ENCODE results near the gene WDR86.

DNA sequence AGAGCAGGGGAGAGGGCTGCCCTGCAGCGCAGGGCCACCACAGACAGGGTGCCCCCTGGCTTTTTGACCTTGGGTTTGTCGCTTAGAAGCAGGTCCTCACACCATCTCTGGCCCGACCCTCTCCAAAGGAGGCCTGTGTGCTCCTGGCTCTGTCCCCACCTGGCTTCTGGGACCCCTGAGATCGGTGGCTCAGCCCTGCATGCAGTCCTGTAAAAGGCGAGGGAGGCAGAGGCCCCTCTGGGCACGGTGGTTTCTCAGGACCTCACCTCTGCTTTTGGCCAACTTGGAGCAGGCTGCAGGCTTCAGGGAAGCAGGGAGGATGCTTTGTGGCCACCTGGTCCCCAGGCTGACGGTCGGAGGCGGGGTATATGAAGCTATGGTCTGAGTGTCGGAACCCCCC, 21.4 kb downstream of the WDR86 start:
- no peak for TF ChIP-seq POLR2A (IDR thresholded peaks at IDR 0.05; ENCODE audit: borderline replicate concordance, extremely low read depth, insufficient read depth, insufficient read length)
- no peak for TF ChIP-seq POLR2AphosphoS5 (IDR thresholded peaks at IDR 0.05; ENCODE audit: low read depth, low read length)
- TF ChIP-seq, protein P1, sequence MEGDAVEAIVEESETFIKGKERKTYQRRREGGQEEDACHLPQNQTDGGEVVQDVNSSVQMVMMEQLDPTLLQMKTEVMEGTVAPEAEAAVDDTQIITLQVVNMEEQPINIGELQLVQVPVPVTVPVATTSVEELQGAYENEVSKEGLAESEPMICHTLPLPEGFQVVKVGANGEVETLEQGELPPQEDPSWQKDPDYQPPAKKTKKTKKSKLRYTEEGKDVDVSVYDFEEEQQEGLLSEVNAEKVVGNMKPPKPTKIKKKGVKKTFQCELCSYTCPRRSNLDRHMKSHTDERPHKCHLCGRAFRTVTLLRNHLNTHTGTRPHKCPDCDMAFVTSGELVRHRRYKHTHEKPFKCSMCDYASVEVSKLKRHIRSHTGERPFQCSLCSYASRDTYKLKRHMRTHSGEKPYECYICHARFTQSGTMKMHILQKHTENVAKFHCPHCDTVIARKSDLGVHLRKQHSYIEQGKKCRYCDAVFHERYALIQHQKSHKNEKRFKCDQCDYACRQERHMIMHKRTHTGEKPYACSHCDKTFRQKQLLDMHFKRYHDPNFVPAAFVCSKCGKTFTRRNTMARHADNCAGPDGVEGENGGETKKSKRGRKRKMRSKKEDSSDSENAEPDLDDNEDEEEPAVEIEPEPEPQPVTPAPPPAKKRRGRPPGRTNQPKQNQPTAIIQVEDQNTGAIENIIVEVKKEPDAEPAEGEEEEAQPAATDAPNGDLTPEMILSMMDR (IDR thresholded peaks at IDR 0.05 in 2 of 3, conservative IDR thresholded peaks at IDR 0.05 in 1 of 3; ENCODE audit: borderline replicate concordance in 1 of 3, insufficient read depth in 1 of 3, low read depth in 2 of 3, low read length in 2 of 3) = no peak
- no peak for TF ChIP-seq CBX3 (IDR thresholded peaks at IDR 0.05; ENCODE audit: low read depth)
- no peak for TF ChIP-seq CEBPB (IDR thresholded peaks at IDR 0.05; ENCODE audit: low read depth)
- no peak for TF ChIP-seq SIN3A (IDR thresholded peaks at IDR 0.05; ENCODE audit: low read depth)
- no peak for TF ChIP-seq EGR1 (IDR thresholded peaks at IDR 0.05; ENCODE audit: low read depth)
- no peak for TF ChIP-seq ZFX (IDR thresholded peaks at IDR 0.05)
- no peak for TF ChIP-seq EZH2phosphoT487 (IDR thresholded peaks at IDR 0.05; ENCODE audit: borderline replicate concordance)
- no peak for TF ChIP-seq RAD21 (IDR thresholded peaks at IDR 0.05; ENCODE audit: low read depth)
- no peak for TF ChIP-seq EZH2 (IDR thresholded peaks at IDR 0.05)
- TF ChIP-seq, protein P2, sequence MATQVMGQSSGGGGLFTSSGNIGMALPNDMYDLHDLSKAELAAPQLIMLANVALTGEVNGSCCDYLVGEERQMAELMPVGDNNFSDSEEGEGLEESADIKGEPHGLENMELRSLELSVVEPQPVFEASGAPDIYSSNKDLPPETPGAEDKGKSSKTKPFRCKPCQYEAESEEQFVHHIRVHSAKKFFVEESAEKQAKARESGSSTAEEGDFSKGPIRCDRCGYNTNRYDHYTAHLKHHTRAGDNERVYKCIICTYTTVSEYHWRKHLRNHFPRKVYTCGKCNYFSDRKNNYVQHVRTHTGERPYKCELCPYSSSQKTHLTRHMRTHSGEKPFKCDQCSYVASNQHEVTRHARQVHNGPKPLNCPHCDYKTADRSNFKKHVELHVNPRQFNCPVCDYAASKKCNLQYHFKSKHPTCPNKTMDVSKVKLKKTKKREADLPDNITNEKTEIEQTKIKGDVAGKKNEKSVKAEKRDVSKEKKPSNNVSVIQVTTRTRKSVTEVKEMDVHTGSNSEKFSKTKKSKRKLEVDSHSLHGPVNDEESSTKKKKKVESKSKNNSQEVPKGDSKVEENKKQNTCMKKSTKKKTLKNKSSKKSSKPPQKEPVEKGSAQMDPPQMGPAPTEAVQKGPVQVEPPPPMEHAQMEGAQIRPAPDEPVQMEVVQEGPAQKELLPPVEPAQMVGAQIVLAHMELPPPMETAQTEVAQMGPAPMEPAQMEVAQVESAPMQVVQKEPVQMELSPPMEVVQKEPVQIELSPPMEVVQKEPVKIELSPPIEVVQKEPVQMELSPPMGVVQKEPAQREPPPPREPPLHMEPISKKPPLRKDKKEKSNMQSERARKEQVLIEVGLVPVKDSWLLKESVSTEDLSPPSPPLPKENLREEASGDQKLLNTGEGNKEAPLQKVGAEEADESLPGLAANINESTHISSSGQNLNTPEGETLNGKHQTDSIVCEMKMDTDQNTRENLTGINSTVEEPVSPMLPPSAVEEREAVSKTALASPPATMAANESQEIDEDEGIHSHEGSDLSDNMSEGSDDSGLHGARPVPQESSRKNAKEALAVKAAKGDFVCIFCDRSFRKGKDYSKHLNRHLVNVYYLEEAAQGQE (IDR thresholded peaks at IDR 0.05; ENCODE audit: low read depth) = no peak
- TF ChIP-seq ELF1 (IDR thresholded peaks at IDR 0.05; ENCODE audit: borderline replicate concordance, low read depth) = no peak

Measured in HCT116 (cell line).